ENCODE data around the gene MTMR3.
"Not testable (repeated sequence)": the region's sequence is repeated elsewhere in the genome, so short reads cannot be mapped to it uniquely, and the experiment has no call there.

Gene MTMR3

DNA sequence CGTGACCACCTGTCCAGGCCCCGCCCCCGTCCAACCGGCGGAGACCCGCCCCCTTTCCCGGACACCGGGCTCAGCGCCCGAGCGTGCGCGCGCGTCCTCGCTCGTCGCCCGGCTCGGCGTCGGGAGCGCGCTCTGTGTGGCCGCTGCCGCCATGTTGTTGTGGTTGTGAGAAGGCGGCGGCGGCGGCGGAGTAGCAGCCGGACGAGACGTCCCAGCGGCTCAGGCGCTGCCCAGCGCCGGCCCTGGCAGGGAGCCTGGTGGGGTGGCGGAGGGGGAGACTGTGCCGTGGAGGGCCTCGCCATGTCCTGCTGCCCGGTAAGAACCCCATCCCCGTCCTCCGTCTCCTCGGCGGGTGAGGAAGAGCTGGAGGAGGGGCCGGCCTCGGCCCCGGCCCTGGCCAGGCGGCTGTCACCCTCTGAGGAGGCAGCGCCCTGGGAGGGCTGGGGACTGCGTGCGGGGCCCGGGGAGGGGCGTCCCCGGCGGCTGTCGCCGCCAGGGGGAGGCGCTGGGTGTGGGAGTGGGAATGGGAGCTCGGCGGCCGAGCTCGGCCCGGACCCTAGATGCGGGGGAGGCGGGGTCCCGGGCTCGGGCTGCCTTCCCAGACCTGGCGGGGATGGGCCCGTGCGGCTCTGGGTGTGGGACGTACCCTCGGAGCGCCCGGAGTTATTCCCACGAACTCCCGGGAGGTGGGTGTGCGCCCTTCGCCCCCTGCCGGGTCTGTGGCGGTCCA is at the start of gene MTMR3:
Gene MTMR3 (plus strand): TSS at position 130 of the 730 bp plus-strand sequence. CDS start 87,886 bp downstream, outside the sequence.
- TF ChIP-seq, protein P1, sequence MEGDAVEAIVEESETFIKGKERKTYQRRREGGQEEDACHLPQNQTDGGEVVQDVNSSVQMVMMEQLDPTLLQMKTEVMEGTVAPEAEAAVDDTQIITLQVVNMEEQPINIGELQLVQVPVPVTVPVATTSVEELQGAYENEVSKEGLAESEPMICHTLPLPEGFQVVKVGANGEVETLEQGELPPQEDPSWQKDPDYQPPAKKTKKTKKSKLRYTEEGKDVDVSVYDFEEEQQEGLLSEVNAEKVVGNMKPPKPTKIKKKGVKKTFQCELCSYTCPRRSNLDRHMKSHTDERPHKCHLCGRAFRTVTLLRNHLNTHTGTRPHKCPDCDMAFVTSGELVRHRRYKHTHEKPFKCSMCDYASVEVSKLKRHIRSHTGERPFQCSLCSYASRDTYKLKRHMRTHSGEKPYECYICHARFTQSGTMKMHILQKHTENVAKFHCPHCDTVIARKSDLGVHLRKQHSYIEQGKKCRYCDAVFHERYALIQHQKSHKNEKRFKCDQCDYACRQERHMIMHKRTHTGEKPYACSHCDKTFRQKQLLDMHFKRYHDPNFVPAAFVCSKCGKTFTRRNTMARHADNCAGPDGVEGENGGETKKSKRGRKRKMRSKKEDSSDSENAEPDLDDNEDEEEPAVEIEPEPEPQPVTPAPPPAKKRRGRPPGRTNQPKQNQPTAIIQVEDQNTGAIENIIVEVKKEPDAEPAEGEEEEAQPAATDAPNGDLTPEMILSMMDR (IDR thresholded peaks at IDR 0.05; ENCODE audit: insufficient read depth, low read depth, low read length, missing control alignments) = peak; percentile 9
- DNase-seq (ENCODE audit: low read depth) = peak; percentile 92
- peak within 1 kb of the TSS; percentile 85 for H3K4me3 ChIP-seq (ENCODE audit: low read length)

DNA sequence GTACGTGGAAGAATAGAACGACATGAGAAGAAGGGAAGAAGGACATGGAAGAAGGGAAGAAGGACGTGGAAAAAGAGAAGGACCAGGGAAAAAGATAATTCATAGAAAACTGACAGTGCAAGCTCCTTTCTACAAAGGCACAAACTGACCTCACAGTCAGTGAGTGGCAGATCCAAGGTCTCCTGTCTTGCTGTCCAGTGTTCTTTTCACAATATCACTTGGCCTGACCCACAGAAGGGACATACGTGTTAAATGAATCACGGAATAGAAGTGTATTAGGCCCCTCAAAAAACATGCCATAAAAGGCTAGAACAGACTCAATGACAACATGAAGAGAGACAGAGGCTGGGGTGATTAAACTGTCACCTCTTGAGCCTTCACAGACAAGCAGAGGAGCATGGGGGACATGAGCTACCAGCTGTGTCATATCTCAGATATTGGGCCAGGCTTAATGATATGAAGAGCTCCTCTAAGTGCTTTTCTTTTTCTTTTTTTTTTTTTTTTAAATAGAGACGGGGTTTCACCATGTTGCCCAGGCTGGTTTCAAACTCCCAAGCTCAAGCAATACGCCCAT is 49.5 kb upstream of the MTMR3 start:
- no peak overlapping the region for H3K4me3 ChIP-seq (ENCODE audit: low read length)
- DNase-seq (ENCODE audit: low read depth) = no peak
- TF ChIP-seq, protein P1 (IDR thresholded peaks at IDR 0.05; ENCODE audit: insufficient read depth, low read depth, low read length, missing control alignments) = no peak

DNA sequence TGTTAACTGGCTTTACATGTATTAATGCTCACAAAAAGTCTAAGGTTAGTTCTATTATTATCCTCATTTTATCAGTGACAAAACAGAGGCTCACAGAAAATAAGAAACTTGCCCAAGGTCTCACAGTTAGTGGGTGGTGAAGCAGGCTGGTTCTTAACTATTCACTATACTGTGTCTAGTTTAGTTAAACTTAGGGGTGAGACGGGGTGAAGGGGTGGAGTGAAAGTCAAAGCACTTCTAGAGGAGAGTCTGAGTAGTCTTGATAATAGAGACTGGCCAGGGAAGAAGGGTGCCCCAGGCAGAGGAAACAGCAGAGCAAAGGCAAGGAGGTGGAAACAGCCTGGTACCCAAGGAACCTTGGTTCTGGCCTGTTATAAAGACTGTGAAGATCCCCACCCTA is 48.9 kb upstream of the MTMR3 start:
- H3K4me3 ChIP-seq (ENCODE audit: low read length) = no peak overlapping the region
- TF ChIP-seq, protein P1 (IDR thresholded peaks at IDR 0.05; ENCODE audit: insufficient read depth, low read depth, low read length, missing control alignments) = no peak
- DNase-seq (ENCODE audit: low read depth) = no peak

DNA sequence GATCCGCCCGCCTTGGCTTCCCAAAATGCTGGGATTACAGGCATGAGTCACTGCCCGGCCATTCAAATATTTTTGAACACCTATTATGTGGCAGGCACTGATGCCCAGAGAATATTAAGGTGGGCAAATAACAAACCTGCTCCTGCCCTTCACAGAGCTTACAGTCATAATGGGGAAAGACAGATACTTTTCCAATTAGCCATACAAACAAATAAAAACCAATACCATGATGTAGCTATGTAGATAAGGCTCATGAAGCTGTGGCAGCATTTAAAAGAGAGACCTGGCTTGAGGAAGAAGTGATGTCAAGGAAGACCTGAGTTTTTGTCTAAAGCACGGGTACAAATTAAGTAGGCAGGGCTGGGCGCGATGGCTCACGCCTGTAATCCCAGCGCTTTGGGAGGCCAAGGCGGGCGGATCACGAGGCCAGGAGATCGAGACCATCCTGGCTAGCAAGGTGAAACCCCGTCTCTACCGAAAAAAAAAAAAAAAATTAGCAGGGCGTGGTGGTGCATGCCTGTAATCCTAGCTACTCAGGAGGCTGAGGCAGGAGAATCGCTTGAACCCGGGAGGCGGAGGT is 46.1 kb upstream of the MTMR3 start:
- peak overlapping the region; percentile 98 for H3K4me3 ChIP-seq (ENCODE audit: low read length)
- DNase-seq (ENCODE audit: low read depth) = not testable (repeated sequence)

DNA sequence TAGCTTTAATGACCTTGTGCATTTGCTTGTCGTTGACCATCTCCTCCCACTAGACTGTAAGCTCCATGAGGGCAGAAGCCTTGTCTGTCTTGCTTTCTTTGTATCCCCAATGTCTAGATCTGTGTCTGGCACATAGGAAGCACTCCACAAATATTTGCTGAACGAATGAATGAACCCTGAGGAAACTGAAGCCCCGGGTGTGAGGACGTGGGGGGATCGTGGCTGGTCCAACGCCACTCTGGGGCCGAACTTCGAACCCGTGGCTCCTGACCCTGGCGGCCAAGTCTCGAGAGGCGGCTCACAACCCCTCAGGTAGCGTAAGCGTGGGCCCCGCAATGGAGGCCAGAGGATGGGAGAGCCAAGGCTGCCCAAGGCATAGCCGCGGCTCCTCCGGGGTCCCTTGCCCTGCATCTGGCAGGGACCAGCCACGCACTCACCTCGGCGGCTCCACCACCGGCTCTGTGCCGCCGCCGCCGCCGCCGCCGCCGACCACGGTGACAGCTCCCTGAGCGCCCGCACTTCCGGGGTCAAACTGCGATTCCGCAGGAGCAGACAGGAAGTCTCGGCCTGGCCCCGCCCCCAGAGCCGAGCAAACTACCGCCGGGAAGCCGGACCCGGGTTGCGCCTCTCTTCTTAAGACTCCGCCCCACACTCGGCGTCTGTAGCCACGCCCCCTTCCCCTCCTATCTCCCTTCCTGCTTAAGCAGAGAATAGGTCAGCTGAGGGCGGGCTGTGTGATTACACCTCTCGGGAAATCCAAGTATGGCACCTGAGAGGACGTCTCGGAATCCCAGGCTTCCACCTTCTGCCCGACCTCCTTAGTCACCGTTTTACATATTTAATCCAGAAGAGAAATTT is 45.0 kb upstream of the MTMR3 start, which contains the start of gene ASCC2:
Gene ASCC2 (minus strand): TSS at position 534 of the 858 bp plus-strand sequence. CDS start 5,949 bp downstream, outside the sequence.
- H3K4me3 ChIP-seq (ENCODE audit: low read length) = peak within 1 kb of the TSS; percentile 98
- DNase-seq (ENCODE audit: low read depth) = peak; percentile 99
- TF ChIP-seq, protein P1 (IDR thresholded peaks at IDR 0.05; ENCODE audit: insufficient read depth, low read depth, low read length, missing control alignments) = no peak

DNA sequence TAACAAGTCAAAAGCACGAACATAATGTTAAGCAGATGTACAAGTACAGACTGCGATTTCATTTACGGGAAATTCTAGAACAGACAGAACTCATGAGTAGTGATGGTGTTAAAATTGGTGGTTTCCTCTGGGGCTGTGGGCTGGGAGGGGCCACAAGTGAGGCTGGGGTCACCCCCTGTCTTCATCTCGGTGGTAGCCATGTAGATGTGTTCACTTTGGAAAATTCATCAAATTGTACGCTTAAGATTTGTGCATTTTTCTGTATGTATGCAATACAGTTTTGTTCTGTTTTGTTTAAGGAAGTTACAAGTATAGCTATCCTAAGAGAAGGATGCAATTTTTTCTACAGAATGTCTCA is 44.4 kb upstream of the MTMR3 start:
- no peak for DNase-seq (ENCODE audit: low read depth)
- peak overlapping the region; percentile 98 for H3K4me3 ChIP-seq (ENCODE audit: low read length)
- TF ChIP-seq, protein P1 (IDR thresholded peaks at IDR 0.05; ENCODE audit: insufficient read depth, low read depth, low read length, missing control alignments) = no peak

DNA sequence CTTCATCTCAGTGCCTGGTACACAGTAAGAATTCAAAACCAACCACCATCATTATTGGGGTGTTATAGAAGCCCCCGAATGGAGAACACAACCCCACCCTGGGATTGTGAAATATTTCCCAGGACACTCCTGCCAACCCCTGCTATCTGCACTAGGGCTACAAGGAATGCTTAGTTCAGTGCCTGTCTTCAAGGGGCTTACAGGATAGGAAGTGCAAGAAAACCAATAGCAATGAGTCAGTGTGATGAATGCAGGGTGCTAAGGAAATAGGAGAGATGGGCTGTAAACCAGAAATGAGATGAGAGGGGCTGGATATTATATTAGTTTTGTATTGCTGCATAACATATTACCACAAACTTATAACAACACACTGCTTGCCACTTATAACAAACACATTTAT is 43.9 kb upstream of the MTMR3 start:
- H3K4me3 ChIP-seq (ENCODE audit: low read length) = no peak overlapping the region
- TF ChIP-seq, protein P1 (IDR thresholded peaks at IDR 0.05; ENCODE audit: insufficient read depth, low read depth, low read length, missing control alignments) = no peak
- DNase-seq (ENCODE audit: low read depth) = no peak
